ENCODE data around the gene NRXN3. TPM values are rescaled to one million over a fixed set of nuclear protein-coding genes. Genes with fewer than 3 reads are reported as not detected.

The NRXN3 gene
- total RNA-seq, 1 donor from 2014 or later, result 5.9 TPM

DNA sequence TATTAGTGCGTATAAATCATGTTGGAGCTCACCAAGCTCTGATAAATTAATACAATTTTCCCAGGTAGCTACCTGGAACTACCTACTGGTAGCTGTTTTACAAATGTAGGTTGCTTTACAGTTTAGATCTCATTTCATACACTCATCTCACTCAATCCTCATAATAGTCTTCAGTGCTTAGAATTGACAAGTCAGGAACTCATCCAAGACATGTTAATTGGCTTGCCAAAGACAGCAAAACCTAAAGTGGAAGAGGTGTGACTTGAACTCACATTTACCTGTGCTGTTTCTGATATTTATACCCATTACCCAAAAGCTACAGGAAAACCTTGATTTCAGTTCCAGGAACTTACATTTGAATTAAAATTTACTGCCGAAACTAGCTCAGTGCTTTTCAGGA, 1744.4 kb downstream of the NRXN3 start:
- H4K20me1 ChIP-seq (ENCODE audit: low read depth), result no peaks in the 10 kb centered on the region
- peaks cover 4% of the 10 kb centered on the region for H3K9me3 ChIP-seq (ENCODE audit: low read depth)
- H2AFZ ChIP-seq (replicated peaks), result no peak overlapping the region
- H3K36me3 ChIP-seq, result no peaks in the 10 kb centered on the region
- no peaks in the 10 kb centered on the region for H3K36me3 Mint-ChIP-seq
- no peak overlapping the region for H3K4me2 ChIP-seq
- no peaks in the 10 kb centered on the region for H3K79me2 ChIP-seq (ENCODE audit: low read depth)
- no peak overlapping the region for H3K4me3 Mint-ChIP-seq
- no peak overlapping the region for H3K27ac ChIP-seq
- H3K27me3 Mint-ChIP-seq (ENCODE audit: insufficient read depth, low read depth), result no peaks in the 10 kb centered on the region
- no peak for DNase-seq (ENCODE audit: low spot score)
- no peaks in the 10 kb centered on the region for H3F3A ChIP-seq (ENCODE audit: low read depth)
- no peaks in the 10 kb centered on the region for H3K27me3 ChIP-seq
- H3K4me3 ChIP-seq, result no peak overlapping the region
- H3K9ac ChIP-seq, result no peak overlapping the region
- no peaks in the 10 kb centered on the region for H3K4me1 Mint-ChIP-seq
- H3K27ac Mint-ChIP-seq, result no peak overlapping the region
- peaks cover 2% of the 10 kb centered on the region for H3K9me3 Mint-ChIP-seq
- no peaks in the 10 kb centered on the region for H3K4me1 ChIP-seq
- TF ChIP-seq, protein P1, sequence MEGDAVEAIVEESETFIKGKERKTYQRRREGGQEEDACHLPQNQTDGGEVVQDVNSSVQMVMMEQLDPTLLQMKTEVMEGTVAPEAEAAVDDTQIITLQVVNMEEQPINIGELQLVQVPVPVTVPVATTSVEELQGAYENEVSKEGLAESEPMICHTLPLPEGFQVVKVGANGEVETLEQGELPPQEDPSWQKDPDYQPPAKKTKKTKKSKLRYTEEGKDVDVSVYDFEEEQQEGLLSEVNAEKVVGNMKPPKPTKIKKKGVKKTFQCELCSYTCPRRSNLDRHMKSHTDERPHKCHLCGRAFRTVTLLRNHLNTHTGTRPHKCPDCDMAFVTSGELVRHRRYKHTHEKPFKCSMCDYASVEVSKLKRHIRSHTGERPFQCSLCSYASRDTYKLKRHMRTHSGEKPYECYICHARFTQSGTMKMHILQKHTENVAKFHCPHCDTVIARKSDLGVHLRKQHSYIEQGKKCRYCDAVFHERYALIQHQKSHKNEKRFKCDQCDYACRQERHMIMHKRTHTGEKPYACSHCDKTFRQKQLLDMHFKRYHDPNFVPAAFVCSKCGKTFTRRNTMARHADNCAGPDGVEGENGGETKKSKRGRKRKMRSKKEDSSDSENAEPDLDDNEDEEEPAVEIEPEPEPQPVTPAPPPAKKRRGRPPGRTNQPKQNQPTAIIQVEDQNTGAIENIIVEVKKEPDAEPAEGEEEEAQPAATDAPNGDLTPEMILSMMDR (IDR thresholded peaks at IDR 0.05), result no peak
- TF ChIP-seq EZH2 (IDR thresholded peaks at IDR 0.05) (no peak), EZH2phosphoT487 (IDR thresholded peaks at IDR 0.05) (no peak)

DNA sequence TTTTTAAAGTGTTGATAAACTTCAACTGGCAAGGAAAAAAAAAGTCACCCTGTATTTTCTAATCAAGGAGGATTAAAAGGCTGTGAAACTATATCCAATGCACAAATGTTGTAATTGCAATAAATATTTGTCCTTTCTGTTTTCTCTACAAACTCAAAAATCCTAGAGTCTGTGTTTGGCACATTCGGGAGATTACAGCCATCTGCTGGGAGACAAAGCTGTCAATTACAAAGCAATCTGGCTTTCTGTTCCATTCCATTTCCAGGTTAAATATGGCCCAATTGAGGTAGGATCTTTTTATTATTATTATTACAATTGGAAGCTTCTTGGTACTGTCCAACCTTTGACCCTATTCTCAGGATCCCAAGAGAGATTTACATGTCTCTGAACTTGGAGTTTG, 1745.2 kb downstream of the NRXN3 start:
- no peak overlapping the region for H3K4me2 ChIP-seq
- H3K4me1 ChIP-seq, result no peaks in the 10 kb centered on the region
- no peak for DNase-seq (ENCODE audit: low spot score)
- peaks cover 4% of the 10 kb centered on the region for H3K9me3 ChIP-seq (ENCODE audit: low read depth)
- no peak overlapping the region for H3K27ac Mint-ChIP-seq
- no peaks in the 10 kb centered on the region for H3K36me3 ChIP-seq
- no peaks in the 10 kb centered on the region for H3K4me1 Mint-ChIP-seq
- no peaks in the 10 kb centered on the region for H4K20me1 ChIP-seq (ENCODE audit: low read depth)
- H2AFZ ChIP-seq (replicated peaks), result no peak overlapping the region
- H3K4me3 Mint-ChIP-seq, result no peak overlapping the region
- H3K36me3 Mint-ChIP-seq, result no peaks in the 10 kb centered on the region
- no peak overlapping the region for H3K27ac ChIP-seq
- no peaks in the 10 kb centered on the region for H3K79me2 ChIP-seq (ENCODE audit: low read depth)
- H3K9ac ChIP-seq, result no peak overlapping the region
- H3K9me3 Mint-ChIP-seq, result peaks cover 2% of the 10 kb centered on the region
- H3F3A ChIP-seq (ENCODE audit: low read depth), result no peaks in the 10 kb centered on the region
- no peaks in the 10 kb centered on the region for H3K27me3 ChIP-seq
- H3K4me3 ChIP-seq, result no peak overlapping the region
- TF ChIP-seq EZH2 (IDR thresholded peaks at IDR 0.05) (no peak), EZH2phosphoT487 (IDR thresholded peaks at IDR 0.05) (no peak)
- TF ChIP-seq, protein P1 (IDR thresholded peaks at IDR 0.05), result no peak
- H3K27me3 Mint-ChIP-seq (ENCODE audit: insufficient read depth, low read depth), result no peaks in the 10 kb centered on the region

DNA sequence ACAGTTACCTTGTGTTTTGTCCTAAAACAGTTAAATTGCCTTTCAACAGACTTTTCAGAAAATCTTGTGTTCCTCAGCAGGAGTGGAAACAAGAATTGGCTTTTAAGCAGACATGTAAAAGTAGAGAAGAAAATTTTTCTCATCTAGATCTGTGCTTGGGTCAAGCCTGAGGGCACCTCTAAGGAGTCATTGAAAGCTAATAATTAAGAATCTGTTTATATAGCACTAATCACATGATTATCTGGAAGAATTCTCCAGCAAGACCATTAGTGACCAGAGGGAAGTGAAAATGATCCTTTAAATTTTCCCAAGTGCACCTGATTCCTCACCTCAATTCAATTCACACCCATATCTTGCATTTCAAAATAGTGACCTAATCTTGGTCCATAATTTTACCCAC, 1746.1 kb downstream of the NRXN3 start:
- Mint-ChIP-seq H3K9me3 (peaks cover 2% of the 10 kb centered on the region), H3K36me3 (no peaks in the 10 kb centered on the region), H3K4me1 (no peaks in the 10 kb centered on the region), H3K4me3 (no peak overlapping the region), H3K27ac (no peak overlapping the region), H3K27me3 (ENCODE audit: insufficient read depth, low read depth) (no peaks in the 10 kb centered on the region)
- H3K4me2 ChIP-seq, result no peak overlapping the region
- H3K4me3 ChIP-seq, result no peak overlapping the region
- TF ChIP-seq EZH2phosphoT487 (IDR thresholded peaks at IDR 0.05) (no peak), EZH2 (IDR thresholded peaks at IDR 0.05) (no peak)
- TF ChIP-seq, protein P1 (IDR thresholded peaks at IDR 0.05), result no peak
- H3K9ac ChIP-seq, result no peak overlapping the region
- H3K36me3 ChIP-seq, result no peaks in the 10 kb centered on the region
- DNase-seq (ENCODE audit: low spot score), result no peak
- no peaks in the 10 kb centered on the region for H3K27me3 ChIP-seq
- no peaks in the 10 kb centered on the region for H3K79me2 ChIP-seq (ENCODE audit: low read depth)
- H2AFZ ChIP-seq (replicated peaks), result no peak overlapping the region
- H3K9me3 ChIP-seq (ENCODE audit: low read depth), result peaks cover 4% of the 10 kb centered on the region
- no peaks in the 10 kb centered on the region for H4K20me1 ChIP-seq (ENCODE audit: low read depth)
- H3K27ac ChIP-seq, result no peak overlapping the region
- H3F3A ChIP-seq (ENCODE audit: low read depth), result no peaks in the 10 kb centered on the region
- no peaks in the 10 kb centered on the region for H3K4me1 ChIP-seq
